Astrocyte (in vitro differentiated cells and primary cell): Measurements from ENCODE around the gene VPS13C. TPM values are rescaled to one million over a fixed set of nuclear protein-coding genes. Genes with fewer than 3 reads are reported as not detected.

ENCODE experiments used
- DNase-seq: peaks from one replicate; pipeline ENCODE4 v3.0.0-alpha.2; 2010; ENCODE audit warnings: low read depth
- FAIRE-seq: peaks from 2 replicates; lab custom pipeline; 2011; peaks lifted over from hg19 to GRCh38; lab: Jason Lieb, UNC
- H2AFZ ChIP-seq: 2 replicates; pipeline ENCODE4 v1.6.0; 2012; ENCODE audit warnings: low read depth, low read length, inconsistent platforms
- H3K27ac ChIP-seq: 2 replicates; pipeline ENCODE4 v1.5.1; 2011; ENCODE audit warnings: low read depth, low read length, inconsistent platforms
- H3K27me3 ChIP-seq: 2 replicates; pipeline ENCODE4 v1.6.0; 2011; ENCODE audit warnings: low read length, inconsistent platforms; ENCODE audit not compliant: insufficient read depth
- H3K36me3 ChIP-seq: 2 replicates; pipeline ENCODE4 v1.5.1; 2011; ENCODE audit warnings: low read length, inconsistent platforms; ENCODE audit not compliant: insufficient read depth
- H3K4me1 ChIP-seq: 2 replicates; pipeline ENCODE4 v1.5.1; 2011; ENCODE audit warnings: low read length, inconsistent platforms; ENCODE audit not compliant: insufficient read depth
- H3K4me2 ChIP-seq: 2 replicates; pipeline ENCODE4 v1.6.0; 2012; ENCODE audit warnings: low read length, inconsistent platforms
- H3K4me3 ChIP-seq: 2 replicates; pipeline ENCODE4 v1.5.1; 2011; ENCODE audit warnings: low read depth, mild to moderate bottlenecking, low read length, inconsistent platforms; ENCODE audit not compliant: insufficient read depth
- H3K79me2 ChIP-seq: 2 replicates; pipeline ENCODE4 v1.6.0; 2012; ENCODE audit warnings: mild to moderate bottlenecking, low read length, inconsistent platforms; ENCODE audit not compliant: insufficient read depth
- H3K9ac ChIP-seq: 2 replicates; pipeline ENCODE4 v1.6.0; 2012; ENCODE audit warnings: mild to moderate bottlenecking, low read length, inconsistent platforms
- H3K9me3 ChIP-seq: 2 replicates; pipeline ENCODE4 v1.5.1; 2012; ENCODE audit warnings: low read depth, mild to moderate bottlenecking, low read length, inconsistent platforms; ENCODE audit not compliant: insufficient read depth
- H4K20me1 ChIP-seq: 2 replicates; pipeline ENCODE4 v1.6.0; 2012; ENCODE audit warnings: low read length, inconsistent platforms; ENCODE audit not compliant: insufficient read depth
- H3K27ac Mint-ChIP-seq: one replicate; pipeline ENCODE4 v1.8.0; 2021; ENCODE audit warnings: mild to moderate bottlenecking, mixed read lengths; ENCODE audit not compliant: unreplicated experiment
- H3K27me3 Mint-ChIP-seq: one replicate; pipeline ENCODE4 v1.8.0; 2021; ENCODE audit warnings: low read depth, mixed read lengths; ENCODE audit not compliant: unreplicated experiment
- H3K36me3 Mint-ChIP-seq: one replicate; pipeline ENCODE4 v1.8.0; 2021; ENCODE audit warnings: low read depth, mixed read lengths; ENCODE audit not compliant: unreplicated experiment
- H3K4me1 Mint-ChIP-seq: one replicate; pipeline ENCODE4 v1.8.0; 2021; ENCODE audit warnings: low read depth, mixed read lengths; ENCODE audit not compliant: unreplicated experiment
- H3K4me3 Mint-ChIP-seq: one replicate; pipeline ENCODE4 v1.8.0; 2021; ENCODE audit warnings: mild to moderate bottlenecking, moderate library complexity, mixed read lengths; ENCODE audit not compliant: unreplicated experiment
- H3K9me3 Mint-ChIP-seq: one replicate; pipeline ENCODE4 v1.8.0; 2021; ENCODE audit warnings: mild to moderate bottlenecking, mixed read lengths; ENCODE audit not compliant: unreplicated experiment
- EZH2 ChIP-seq: IDR thresholded peaks from 2 replicates; pipeline ENCODE4 v1.6.1; 2012; ENCODE audit warnings: mild to moderate bottlenecking, low read length, inconsistent platforms; ENCODE audit not compliant: insufficient read depth
- total RNA-seq: library from RNA; stranded (reverse); gene quantifications from 2 replicates; pipeline ENCODE4 v1.2.1, GENCODE V29; 2021
- TF ChIP-seq, protein P1 (sequence below): IDR thresholded peaks from 2 replicates; pipeline ENCODE4 v1.5.1; 2011; ENCODE audit warnings: low read depth, mild to moderate bottlenecking, inconsistent platforms, low read length, moderate library complexity; ENCODE audit not compliant: insufficient read depth

The VPS13C gene
- total RNA-seq, 1 donor from 2014 or later: 35.4 TPM

DNA sequence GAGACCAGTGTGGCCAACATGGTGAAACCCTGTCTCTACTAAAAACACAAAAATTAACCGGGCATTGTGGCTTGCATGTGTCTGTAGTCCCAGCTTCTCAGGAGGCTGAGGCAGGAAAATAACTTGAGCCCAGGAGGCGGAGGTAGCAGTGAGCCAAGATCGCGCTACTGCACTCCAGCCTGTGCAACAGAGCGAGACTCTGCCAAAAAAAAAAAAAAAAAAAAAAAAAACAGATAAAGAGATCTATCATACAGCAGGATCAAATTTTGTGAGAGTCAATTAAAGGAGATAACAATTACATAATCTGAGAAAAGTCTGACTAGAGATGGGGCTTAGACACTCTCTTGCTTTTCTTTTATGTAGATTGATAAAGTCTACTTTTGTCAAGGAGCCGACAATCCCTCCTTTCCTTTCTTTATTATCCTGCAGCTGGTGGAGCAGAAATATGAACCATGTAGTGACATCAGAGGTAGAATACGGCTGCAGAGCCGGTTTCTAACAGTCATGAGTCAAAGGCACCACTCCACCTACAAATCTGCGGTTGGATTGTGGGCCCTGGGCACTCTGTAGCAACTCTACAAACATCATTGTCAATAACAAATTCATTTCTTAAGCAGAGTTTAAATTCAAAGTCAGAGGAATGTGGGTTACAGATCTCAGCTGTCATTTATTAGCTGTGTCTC lies 15.5 kb upstream of the VPS13C start:
- no peak overlapping the region for H3K9ac ChIP-seq
- H3K27ac Mint-ChIP-seq: no peak overlapping the region
- FAIRE-seq: no peak

DNA sequence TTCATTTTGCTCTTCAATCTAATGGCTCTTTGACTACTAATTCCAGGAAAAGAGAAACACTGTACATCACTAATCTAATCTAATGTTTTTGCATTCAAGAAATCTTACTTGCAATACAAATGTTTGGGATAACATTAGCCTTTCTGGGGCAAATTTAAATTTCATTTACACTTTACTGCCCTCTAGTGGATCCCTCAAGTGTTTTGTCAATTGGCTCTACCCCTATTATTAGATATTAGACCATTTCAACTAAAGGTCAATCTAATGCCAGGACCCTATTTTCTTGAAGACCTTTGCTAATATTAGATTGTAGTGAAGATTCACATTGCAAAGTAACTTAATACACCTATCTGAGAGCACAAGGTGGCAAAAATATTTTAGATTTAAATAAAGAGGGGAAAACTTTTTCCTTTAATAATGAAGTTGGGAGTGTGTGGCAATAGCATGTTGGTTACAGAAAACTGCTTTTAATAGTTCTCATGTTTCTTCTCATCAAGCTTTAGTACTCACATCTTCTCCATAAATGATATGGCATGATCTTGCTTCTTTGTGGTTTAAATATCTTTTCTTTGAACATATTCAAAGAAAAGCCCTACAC lies 11.6 kb upstream of the VPS13C start:
- Histone ChIP-seq H3K27ac (no peak overlapping the region), H3K36me3 (no peaks in the 10 kb centered on the region), H4K20me1 (peaks cover 3% of the 10 kb centered on the region), H3K4me3 (no peak overlapping the region), H3K9me3 (no peaks in the 10 kb centered on the region), H3K4me2 (no peak overlapping the region), H3K9ac (no peak overlapping the region), H3K27me3 (peaks cover 17% of the 10 kb centered on the region), H3K4me1 (peaks cover 8% of the 10 kb centered on the region), H2AFZ (no peak overlapping the region), H3K79me2 (no peaks in the 10 kb centered on the region)
- peaks cover 19% of the 10 kb centered on the region for H3K27me3 Mint-ChIP-seq
- H3K36me3 Mint-ChIP-seq: no peaks in the 10 kb centered on the region
- H3K4me3 Mint-ChIP-seq: no peak overlapping the region
- no peaks in the 10 kb centered on the region for H3K9me3 Mint-ChIP-seq
- FAIRE-seq (no peak), DNase-seq (no peak)
- no peak overlapping the region for H3K27ac Mint-ChIP-seq
- TF ChIP-seq, protein P1, sequence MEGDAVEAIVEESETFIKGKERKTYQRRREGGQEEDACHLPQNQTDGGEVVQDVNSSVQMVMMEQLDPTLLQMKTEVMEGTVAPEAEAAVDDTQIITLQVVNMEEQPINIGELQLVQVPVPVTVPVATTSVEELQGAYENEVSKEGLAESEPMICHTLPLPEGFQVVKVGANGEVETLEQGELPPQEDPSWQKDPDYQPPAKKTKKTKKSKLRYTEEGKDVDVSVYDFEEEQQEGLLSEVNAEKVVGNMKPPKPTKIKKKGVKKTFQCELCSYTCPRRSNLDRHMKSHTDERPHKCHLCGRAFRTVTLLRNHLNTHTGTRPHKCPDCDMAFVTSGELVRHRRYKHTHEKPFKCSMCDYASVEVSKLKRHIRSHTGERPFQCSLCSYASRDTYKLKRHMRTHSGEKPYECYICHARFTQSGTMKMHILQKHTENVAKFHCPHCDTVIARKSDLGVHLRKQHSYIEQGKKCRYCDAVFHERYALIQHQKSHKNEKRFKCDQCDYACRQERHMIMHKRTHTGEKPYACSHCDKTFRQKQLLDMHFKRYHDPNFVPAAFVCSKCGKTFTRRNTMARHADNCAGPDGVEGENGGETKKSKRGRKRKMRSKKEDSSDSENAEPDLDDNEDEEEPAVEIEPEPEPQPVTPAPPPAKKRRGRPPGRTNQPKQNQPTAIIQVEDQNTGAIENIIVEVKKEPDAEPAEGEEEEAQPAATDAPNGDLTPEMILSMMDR: peak; percentile 57
- TF ChIP-seq EZH2: no peak
- H3K4me1 Mint-ChIP-seq: peaks cover 3% of the 10 kb centered on the region

More for the DNA sequence above, 15.5 kb upstream of the VPS13C start:
- H3K9me3 Mint-ChIP-seq: no peaks in the 10 kb centered on the region
- no peak overlapping the region for H3K27ac ChIP-seq
- no peaks in the 10 kb centered on the region for H3K79me2 ChIP-seq
- no peaks in the 10 kb centered on the region for H3K27me3 ChIP-seq
- H2AFZ ChIP-seq: no peak overlapping the region
- TF ChIP-seq EZH2: no peak
- TF ChIP-seq, protein P1: no peak
- no peak overlapping the region for H3K4me2 ChIP-seq
- H4K20me1 ChIP-seq: no peaks in the 10 kb centered on the region
- peak; percentile 43 for DNase-seq
- peaks cover 4% of the 10 kb centered on the region for H3K27me3 Mint-ChIP-seq
- H3K4me1 Mint-ChIP-seq: no peaks in the 10 kb centered on the region
- H3K36me3 ChIP-seq: no peaks in the 10 kb centered on the region
- no peak overlapping the region for H3K4me3 ChIP-seq
- H3K4me3 Mint-ChIP-seq: no peak overlapping the region
- H3K36me3 Mint-ChIP-seq: no peaks in the 10 kb centered on the region
- no peaks in the 10 kb centered on the region for H3K4me1 ChIP-seq
- H3K9me3 ChIP-seq: no peaks in the 10 kb centered on the region

DNA sequence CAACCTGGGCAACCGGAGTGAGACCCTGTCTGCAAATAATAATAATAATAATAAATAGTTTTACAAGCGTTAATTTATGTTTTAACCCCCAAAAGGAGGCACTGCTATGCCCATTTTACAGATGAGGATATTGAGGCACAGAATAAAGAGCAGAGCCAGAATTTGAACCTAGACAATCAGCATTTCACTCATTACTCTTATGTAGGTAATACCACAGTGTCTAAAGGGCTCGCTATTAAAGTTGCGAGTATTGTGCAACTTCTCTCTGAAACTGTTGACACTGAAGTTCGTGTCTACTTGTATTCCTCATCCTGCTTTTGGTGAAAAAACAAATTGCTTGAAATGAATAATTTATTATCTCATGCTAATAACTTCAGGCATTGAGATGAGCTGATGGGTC lies 9.3 kb upstream of the VPS13C start:
- H3K4me3 ChIP-seq: no peak overlapping the region
- no peak for DNase-seq
- TF ChIP-seq EZH2: no peak
- TF ChIP-seq, protein P1: no peak
- no peak overlapping the region for H3K27ac ChIP-seq
- H3K4me1 ChIP-seq: peaks cover 12% of the 10 kb centered on the region
- no peak overlapping the region for H3K4me3 Mint-ChIP-seq
- H3K9me3 ChIP-seq: no peaks in the 10 kb centered on the region
- no peak for FAIRE-seq
- H3K27me3 Mint-ChIP-seq: peaks cover 28% of the 10 kb centered on the region
- no peak overlapping the region for H3K27ac Mint-ChIP-seq
- H3K27me3 ChIP-seq: peaks cover 31% of the 10 kb centered on the region
- H3K4me1 Mint-ChIP-seq: peaks cover 5% of the 10 kb centered on the region
- no peaks in the 10 kb centered on the region for H3K79me2 ChIP-seq
- peaks cover 3% of the 10 kb centered on the region for H4K20me1 ChIP-seq
- no peaks in the 10 kb centered on the region for H3K9me3 Mint-ChIP-seq
- no peaks in the 10 kb centered on the region for H3K36me3 ChIP-seq
- no peaks in the 10 kb centered on the region for H3K36me3 Mint-ChIP-seq
- no peak overlapping the region for H3K9ac ChIP-seq
- no peak overlapping the region for H2AFZ ChIP-seq
- no peak overlapping the region for H3K4me2 ChIP-seq
